ENCODE measurements around the gene IBA57.
A peak's percentile ranks its signal among the peaks of the same experiment; 100 is the strongest.

Gene IBA57

GRCh38 chr1:228210076-228210651, 44.6 kb downstream of the IBA57 start:
- Histone ChIP-seq H3K4ac (ENCODE audit: low read depth in 1 of 2, low read length in 2 of 2) (no peak overlapping the region), H2AK5ac (ENCODE audit: low read length, severe bottlenecking) (no peak overlapping the region), H3K9me3 (ENCODE audit: control insufficient read depth, low read length) (no peaks in the 10 kb centered on the region), H2BK5ac (ENCODE audit: low read depth, low read length, poor library complexity, severe bottlenecking) (no peak overlapping the region), H3K23ac (ENCODE audit: low read length in 2 of 2) (no peak overlapping the region), H3K4me2 (ENCODE audit: low read length, poor library complexity, severe bottlenecking) (no peak overlapping the region), H2BK12ac (ENCODE audit: low read length in 2 of 2) (no peak overlapping the region), H3K14ac (ENCODE audit: low read length in 2 of 2) (no peak overlapping the region), H3K79me1 (replicated peaks; ENCODE audit: low read length, poor library complexity, severe bottlenecking) (no peaks in the 10 kb centered on the region), H3K4me3 (ENCODE audit: insufficient read depth in 1 of 2, low read depth in 1 of 2, low read length in 2 of 2) (no peak overlapping the region), H3K27ac (ENCODE audit: low read length, poor library complexity, severe bottlenecking) (no peak overlapping the region), H3K4me1 (ENCODE audit: control insufficient read depth, insufficient read depth, low read depth, low read length) (peaks cover 30% of the 10 kb centered on the region), H3K18ac (ENCODE audit: low read depth in 1 of 2, low read length in 2 of 2) (no peak overlapping the region), H3K9ac (ENCODE audit: low read length) (no peak overlapping the region), H2AFZ (ENCODE audit: low read depth, low read length) (no peak overlapping the region), H3K36me3 (ENCODE audit: control insufficient read depth in 1 of 2, insufficient read depth in 2 of 2, low read depth in 1 of 2, low read length in 2 of 2) (peaks cover 0 to 17% of the 10 kb centered on the region in 2 experiments), H2BK120ac (ENCODE audit: low read depth, low read length) (no peak overlapping the region), H4K91ac (ENCODE audit: low read length) (no peak overlapping the region), H3K27me3 (ENCODE audit: control insufficient read depth in 1 of 2, insufficient read depth in 1 of 2, low read length in 2 of 2) (peaks cover 20 to 61% of the 10 kb centered on the region in 2 experiments), H4K8ac (ENCODE audit: low read length) (no peak overlapping the region), H2BK15ac (ENCODE audit: low read depth, poor library complexity, severe bottlenecking) (no peak overlapping the region)
- peak; percentile 17 for DNase-seq
- WGBS: 86% methylated on average over 11 of the region's 11 CpGs

GRCh38 chr1:228210712-228211530, 45.3 kb downstream of the IBA57 start:
- whole genome bisulfite sequencing: 91% methylated on average over 16 of the region's 16 CpGs
- no peak overlapping the region for H2AFZ ChIP-seq (ENCODE audit: low read depth, low read length)

GRCh38 chr1:228211531-228212414, 46.2 kb downstream of the IBA57 start:
- Histone ChIP-seq H3K4me1 (ENCODE audit: control insufficient read depth, insufficient read depth, low read depth, low read length) (peaks cover 24% of the 10 kb centered on the region), H3K27me3 (ENCODE audit: control insufficient read depth in 1 of 2, insufficient read depth in 1 of 2, low read length in 2 of 2) (peaks cover 9 to 57% of the 10 kb centered on the region in 2 experiments), H2AFZ (ENCODE audit: low read depth, low read length) (no peak overlapping the region), H3K9ac (ENCODE audit: low read length) (no peak overlapping the region), H4K8ac (ENCODE audit: low read length) (no peak overlapping the region), H3K14ac (ENCODE audit: low read length in 2 of 2) (no peak overlapping the region), H3K23ac (ENCODE audit: low read length in 2 of 2) (no peak overlapping the region), H2AK5ac (ENCODE audit: low read length, severe bottlenecking) (no peak overlapping the region), H2BK120ac (ENCODE audit: low read depth, low read length) (no peak overlapping the region), H3K4me2 (ENCODE audit: low read length, poor library complexity, severe bottlenecking) (no peak overlapping the region), H3K9me3 (ENCODE audit: control insufficient read depth, low read length) (no peaks in the 10 kb centered on the region), H4K91ac (ENCODE audit: low read length) (no peak overlapping the region), H3K4ac (ENCODE audit: low read depth in 1 of 2, low read length in 2 of 2) (peak overlapping the region in 1 of 2 experiments; percentile 6), H2BK12ac (ENCODE audit: low read length in 2 of 2) (no peak overlapping the region), H3K36me3 (ENCODE audit: control insufficient read depth in 1 of 2, insufficient read depth in 2 of 2, low read depth in 1 of 2, low read length in 2 of 2) (peaks cover 0 to 30% of the 10 kb centered on the region in 2 experiments), H3K18ac (ENCODE audit: low read depth in 1 of 2, low read length in 2 of 2) (no peak overlapping the region), H3K79me1 (replicated peaks; ENCODE audit: low read length, poor library complexity, severe bottlenecking) (no peaks in the 10 kb centered on the region), H3K27ac (ENCODE audit: low read length, poor library complexity, severe bottlenecking) (no peak overlapping the region), H2BK15ac (ENCODE audit: low read depth, poor library complexity, severe bottlenecking) (no peak overlapping the region), H2BK5ac (ENCODE audit: low read depth, low read length, poor library complexity, severe bottlenecking) (no peak overlapping the region), H3K4me3 (ENCODE audit: insufficient read depth in 1 of 2, low read depth in 1 of 2, low read length in 2 of 2) (no peak overlapping the region)
- no peak for DNase-seq
- WGBS: 83% methylated on average over 61 of the region's 96 CpGs

More at GRCh38 chr1:228210712-228211530, 45.3 kb downstream of the IBA57 start:
- Histone ChIP-seq H3K9me3 (ENCODE audit: control insufficient read depth, low read length) (no peaks in the 10 kb centered on the region), H2BK12ac (ENCODE audit: low read length in 2 of 2) (no peak overlapping the region), H3K4me2 (ENCODE audit: low read length, poor library complexity, severe bottlenecking) (no peak overlapping the region), H2BK5ac (ENCODE audit: low read depth, low read length, poor library complexity, severe bottlenecking) (no peak overlapping the region), H2AK5ac (ENCODE audit: low read length, severe bottlenecking) (no peak overlapping the region), H3K79me1 (replicated peaks; ENCODE audit: low read length, poor library complexity, severe bottlenecking) (no peaks in the 10 kb centered on the region), H3K4ac (ENCODE audit: low read depth in 1 of 2, low read length in 2 of 2) (no peak overlapping the region), H3K18ac (ENCODE audit: low read depth in 1 of 2, low read length in 2 of 2) (no peak overlapping the region), H3K4me3 (ENCODE audit: insufficient read depth in 1 of 2, low read depth in 1 of 2, low read length in 2 of 2) (no peak overlapping the region), H4K91ac (ENCODE audit: low read length) (no peak overlapping the region), H3K36me3 (ENCODE audit: control insufficient read depth in 1 of 2, insufficient read depth in 2 of 2, low read depth in 1 of 2, low read length in 2 of 2) (peaks cover 0 to 24% of the 10 kb centered on the region in 2 experiments), H3K4me1 (ENCODE audit: control insufficient read depth, insufficient read depth, low read depth, low read length) (peaks cover 26% of the 10 kb centered on the region), H3K27me3 (ENCODE audit: control insufficient read depth in 1 of 2, insufficient read depth in 1 of 2, low read length in 2 of 2) (peaks cover 13 to 61% of the 10 kb centered on the region in 2 experiments), H2BK15ac (ENCODE audit: low read depth, poor library complexity, severe bottlenecking) (no peak overlapping the region), H4K8ac (ENCODE audit: low read length) (no peak overlapping the region), H3K27ac (ENCODE audit: low read length, poor library complexity, severe bottlenecking) (no peak overlapping the region), H3K9ac (ENCODE audit: low read length) (no peak overlapping the region), H3K23ac (ENCODE audit: low read length in 2 of 2) (no peak overlapping the region), H2BK120ac (ENCODE audit: low read depth, low read length) (no peak overlapping the region), H3K14ac (ENCODE audit: low read length in 2 of 2) (no peak overlapping the region)
- no peak for DNase-seq

Measured in mesenchymal stem cell (in vitro differentiated cells and primary cell).